HCT116 (cell line): ENCODE measurements around the gene NUDT16. TPM values are rescaled to one million over a fixed set of nuclear protein-coding genes. Genes with fewer than 3 reads are reported as not detected.

Experiments used
- ATAC-seq: fragments of 200-7000 bp; cut with Tn5 transposase; 2 replicates; pipeline ENCODE4 v1.9.1; 2020; ENCODE audit warnings: mild to moderate bottlenecking, moderate library complexity
- BruUV-seq: library from RNA; stranded (reverse); fragments of 400-500 nt; replicated peaks from 2 replicates; lab custom pipeline; 2021; lab: Mats Ljungman, UMichigan
- CTCF ChIA-PET: fragments of 300-600 bp; sonication (Branson Sonifier 250); formaldehyde crosslinking; loops from one replicate; lab custom pipeline; 2021; ENCODE audit warnings: antibody characterized with exemption; lab: Charles Lee
- POLR2A ChIA-PET: fragments of 300-600, 350-600 bp; sonication (Branson Sonifier 250); formaldehyde crosslinking; loops from one replicate; lab custom pipeline; 2021; ENCODE audit warnings: antibody characterized with exemption; lab: Charles Lee
- RAD21 ChIA-PET, 2 experiments: fragments of 300-600 bp; sonication (Branson Sonifier 250); formaldehyde crosslinking; loops; one replicate each; lab custom pipeline; 2023; ENCODE audit warnings: low total read pairs in 2 of 2; ENCODE audit not compliant: uncharacterized antibody in 2 of 2, unreplicated experiment in 2 of 2, low non-redundant PET in 1 of 2; lab: Charles Lee
- DNase-seq: peaks from one replicate; pipeline ENCODE4 v3.0.0-alpha.2; 2010; ENCODE audit warnings: low read depth, low spot score
- H2AFZ ChIP-seq: fragments of 200-600 bp; shearing (Covaris generic), sonication (generic); 2 replicates; pipeline ENCODE4 v1.6.1; 2017; ENCODE audit warnings: low read depth, mixed run types, mixed read lengths, antibody characterized with exemption, low read length; ENCODE audit not compliant: poor library complexity, severe bottlenecking
- H3K27ac ChIP-seq: 2 replicates; pipeline ENCODE4 v1.5.1; 2012; ENCODE audit warnings: low read depth, low read length
- H3K27me3 ChIP-seq: fragments of 200-600 bp; sonication (generic); 2 replicates; pipeline ENCODE4 v1.6.1; 2016; ENCODE audit warnings: mixed run types, low read length, mixed read lengths; ENCODE audit not compliant: insufficient read depth
- H3K36me3 ChIP-seq, 2 experiments: fragments of 200-500 bp in 1 of 2; fragments of 200-600 bp in 1 of 2; sonication (Bioruptor generic) in 1 of 2; sonication (generic) in 1 of 2; 2 replicates each; pipeline versions ENCODE4 v1.5.1 to v1.6.1; 2014 to 2016; ENCODE audit warnings: low read length in 2 of 2, inconsistent platforms in 1 of 2, mixed read lengths in 1 of 2, mixed run types in 1 of 2; ENCODE audit not compliant: insufficient read depth in 2 of 2, control insufficient read depth in 1 of 2
- H3K4me1 ChIP-seq, 2 experiments: fragments of 200-600 bp in 1 of 2; sonication (generic) in 1 of 2; 2 replicates each; pipeline versions ENCODE4 v1.5.1 to v1.6.1; 2012 to 2017; ENCODE audit warnings: low read length in 2 of 2, inconsistent platforms in 1 of 2, mild to moderate bottlenecking in 1 of 2, mixed read lengths in 1 of 2, mixed run types in 1 of 2, moderate library complexity in 1 of 2; ENCODE audit not compliant: insufficient read depth in 2 of 2, control insufficient read depth in 1 of 2
- H3K4me2 ChIP-seq: fragments of 200-600 bp; sonication (generic); 2 replicates; pipeline ENCODE4 v1.6.1; 2017; ENCODE audit warnings: mixed run types, low read length, mixed read lengths
- H3K4me3 ChIP-seq, 2 experiments: fragments of 200-600 bp in 1 of 2; sonication (generic) in 1 of 2; replicated peaks in 1 of 2; 2 replicates each; pipeline ENCODE4 v1.5.1; 2011 to 2016; ENCODE audit warnings: low read length in 2 of 2, control low read depth in 1 of 2, low read depth in 1 of 2, mild to moderate bottlenecking in 1 of 2, mixed read lengths in 1 of 2, mixed run types in 1 of 2
- H3K79me2 ChIP-seq: fragments of 200-600 bp; sonication (generic); 2 replicates; pipeline ENCODE4 v1.6.1; 2017; ENCODE audit warnings: mild to moderate bottlenecking, mixed run types, low read length, moderate library complexity, mixed read lengths; ENCODE audit not compliant: insufficient read depth
- H3K9ac ChIP-seq: fragments of 200-600 bp; sonication (generic); 2 replicates; pipeline ENCODE4 v1.6.1; 2016; ENCODE audit warnings: low read length, mixed read lengths
- H3K9me2 ChIP-seq: fragments of 200-600 bp; sonication (generic), shearing (Covaris generic); 2 replicates; pipeline ENCODE4 v1.6.1; 2017; ENCODE audit warnings: mixed run types, mild to moderate bottlenecking, moderate library complexity; ENCODE audit not compliant: insufficient read depth
- H3K9me3 ChIP-seq, 2 experiments: fragments of 200-500 bp in 1 of 2; fragments of 200-600 bp in 1 of 2; sonication (Bioruptor generic) in 1 of 2; sonication (generic) in 1 of 2; 2 replicates each; pipeline ENCODE4 v1.6.1; 2014 to 2017; ENCODE audit warnings: low read length in 2 of 2, mixed read lengths in 2 of 2, inconsistent platforms in 1 of 2, low read depth in 1 of 2, mild to moderate bottlenecking in 1 of 2, mixed run types in 1 of 2, moderate library complexity in 1 of 2; ENCODE audit not compliant: control insufficient read depth in 1 of 2, insufficient read depth in 1 of 2
- H4K20me1 ChIP-seq: fragments of 200-600 bp; sonication (generic), shearing (Covaris generic); 2 replicates; pipeline ENCODE4 v1.6.1; 2017; ENCODE audit warnings: mixed run types, mild to moderate bottlenecking, moderate library complexity; ENCODE audit not compliant: insufficient read depth
- ATF3 ChIP-seq: IDR thresholded peaks from 2 replicates; pipeline ENCODE4 v1.6.1; 2012
- CEBPB ChIP-seq: IDR thresholded peaks from 2 replicates; pipeline ENCODE4 v1.6.1; 2012; ENCODE audit warnings: low read depth
- CTCF ChIP-seq, 3 experiments: fragments of 200-600 bp in 1 of 3; sonication (generic) in 1 of 3; IDR thresholded peaks in 2 of 3; conservative IDR thresholded peaks in 1 of 3; 2 replicates each; pipeline ENCODE4 v1.5.1; 2012 to 2017; ENCODE audit warnings: low read depth in 2 of 3, low read length in 2 of 3, antibody characterized with exemption in 1 of 3, borderline replicate concordance in 1 of 3, control low read depth in 1 of 3, mild to moderate bottlenecking in 1 of 3, mixed read lengths in 1 of 3, mixed run types in 1 of 3, moderate library complexity in 1 of 3; ENCODE audit not compliant: insufficient read depth in 1 of 3
- EGR1 ChIP-seq: IDR thresholded peaks from 2 replicates; pipeline ENCODE4 v1.6.1; 2012; ENCODE audit warnings: low read depth
- EZH2 ChIP-seq: fragments of 200-600 bp; sonication (generic); IDR thresholded peaks from 2 replicates; pipeline ENCODE4 v1.6.1; 2017; ENCODE audit warnings: antibody characterized with exemption, mixed run types
- MAX ChIP-seq: IDR thresholded peaks from 2 replicates; pipeline ENCODE4 v1.6.1; 2012
- POLR2A ChIP-seq: IDR thresholded peaks from 2 replicates; pipeline ENCODE4 v1.7.0; 2011; ENCODE audit warnings: borderline replicate concordance; ENCODE audit not compliant: insufficient read depth, insufficient read length; ENCODE audit errors: extremely low read depth
- RAD21 ChIP-seq: IDR thresholded peaks from 2 replicates; pipeline ENCODE4 v1.6.1; 2012; ENCODE audit warnings: low read depth, mild to moderate bottlenecking
- SIN3A ChIP-seq: IDR thresholded peaks from 2 replicates; pipeline ENCODE4 v1.6.1; 2012; ENCODE audit warnings: low read depth
- SRF ChIP-seq: IDR thresholded peaks from 2 replicates; pipeline ENCODE4 v1.6.1; 2012; ENCODE audit warnings: low read depth
- ZBTB33 ChIP-seq: IDR thresholded peaks from 2 replicates; pipeline ENCODE4 v1.6.1; 2011; ENCODE audit warnings: mild to moderate bottlenecking, low read length, moderate library complexity; ENCODE audit not compliant: insufficient replicate concordance; ENCODE audit errors: extremely low read depth
- ZFX ChIP-seq: fragments of 450-650 bp; IDR thresholded peaks from 2 replicates; pipeline ENCODE4 v1.6.1; 2017
- ZNF274 ChIP-seq: fragments of 200-500 bp; sonication (Bioruptor generic); IDR thresholded peaks from 2 replicates; pipeline ENCODE4 v1.6.1; 2014; ENCODE audit warnings: mild to moderate bottlenecking, low read depth, low read length, inconsistent platforms
- intact Hi-C: fragments of 100-400 bp; cut with micrococcal nuclease; formaldehyde crosslinking; loops from 2 replicates; pipeline ENCODE4 v1.10.0; 2022
- total RNA-seq: library from RNA; stranded (reverse); gene quantifications from one replicate; pipeline ENCODE4 v1.2.1, GENCODE V29; 2021; ENCODE audit not compliant: unreplicated experiment

Gene NUDT16
- total RNA-seq, 1 experiment from 2014 or later: 9.7 TPM

GRCh38 chr3:131348911-131349310 lies 32.7 kb upstream of the NUDT16 start:
- ATAC-seq (no peak), DNase-seq (no peak)
- no peak overlapping the region for H3K9ac ChIP-seq
- H3K4me1 ChIP-seq: peaks cover 13 to 24% of the 10 kb centered on the region in 2 experiments
- H4K20me1 ChIP-seq: no peaks in the 10 kb centered on the region
- no peaks in the 10 kb centered on the region for H3K36me3 ChIP-seq
- no peaks in the 10 kb centered on the region for H3K79me2 ChIP-seq
- TF ChIP-seq SIN3A: no peak
- no peak for TF ChIP-seq POLR2A
- no peak for TF ChIP-seq CEBPB
- no peak for TF ChIP-seq RAD21
- no peak for TF ChIP-seq CTCF (IDR thresholded peaks at IDR 0.05 in 2 of 3, conservative IDR thresholded peaks at IDR 0.05 in 1 of 3; ENCODE audit: borderline replicate concordance in 1 of 3, insufficient read depth in 1 of 3, low read depth in 2 of 3, low read length in 2 of 3)
- TF ChIP-seq MAX: no peak
- TF ChIP-seq ATF3: no peak
- no peak for TF ChIP-seq SRF
- TF ChIP-seq EZH2: no peak
- no peak for TF ChIP-seq ZNF274
- TF ChIP-seq EGR1: no peak
- no peak for TF ChIP-seq ZFX
- no peak for TF ChIP-seq ZBTB33
- no peaks in the 10 kb centered on the region for H3K9me3 ChIP-seq
- ChIA-PET CTCF (no interaction called here), POLR2A (no interaction called here), RAD21 (no interaction called here)
- H3K9me2 ChIP-seq: no peaks in the 10 kb centered on the region
- no peaks in the 10 kb centered on the region for H3K27me3 ChIP-seq
- no peak overlapping the region for H3K4me2 ChIP-seq
- H3K27ac ChIP-seq: no peak overlapping the region
- no TSS peak for BruUV-seq
- intact Hi-C loops: no loop called here
- no peak overlapping the region for H2AFZ ChIP-seq
- H3K4me3 ChIP-seq: no peak overlapping the region
